ENCODE measurements around the gene IGSF11. TPM values are rescaled to one million over a fixed set of nuclear protein-coding genes. Genes with fewer than 3 reads are reported as not detected.

The IGSF11 gene
- total and polyA plus RNA-seq, 2 donors (not counting 1 experiment from before 2014, with no cell fraction given), result not detected

- Histone ChIP-seq H3K79me2 (ENCODE audit: control insufficient read depth, insufficient read depth, low read length) (no peaks in the 10 kb centered on the region), H3K4me3 (ENCODE audit: control extremely low read depth in 1 of 5, extremely low read depth in 1 of 5, insufficient read depth in 1 of 5, low read depth in 2 of 5, low read length in 4 of 5) (no peak overlapping the region), H3K27ac (ENCODE audit: low read length in 2 of 2) (no peak overlapping the region), H3K36me3 (replicated peaks in 1 of 2; ENCODE audit: control extremely low read depth in 1 of 2, control insufficient read depth in 1 of 2, extremely low read depth in 1 of 2, insufficient read depth in 2 of 2, low read length in 1 of 2) (no peaks in the 10 kb centered on the region), H2AFZ (ENCODE audit: insufficient read depth, low read depth, low read length, poor library complexity, severe bottlenecking) (no peak overlapping the region), H3K9ac (ENCODE audit: low read length) (no peak overlapping the region), H3K27me3 (replicated peaks in 1 of 4; ENCODE audit: control extremely low read depth in 1 of 4, control insufficient read depth in 3 of 4, insufficient read depth in 4 of 4, low read length in 3 of 4) (no peaks in the 10 kb centered on the region), H4K20me1 (ENCODE audit: control insufficient read depth, insufficient read depth, low read length, poor library complexity, severe bottlenecking) (no peaks in the 10 kb centered on the region), H3K4me1 (ENCODE audit: control insufficient read depth in 2 of 2, insufficient read depth in 2 of 2, low read length in 2 of 2) (no peaks in the 10 kb centered on the region), H3K4me2 (replicated peaks; ENCODE audit: low read depth, low read length, poor library complexity, severe bottlenecking) (no peak overlapping the region), H3K9me3 (ENCODE audit: control extremely low read depth in 1 of 3, control insufficient read depth in 2 of 3, insufficient read depth in 1 of 3, low read length in 2 of 3) (peaks cover 0 to 5% (median 0%) of the 10 kb centered on the region in 3 donors)
- Mint-ChIP-seq H3K9me3 (ENCODE audit: insufficient read depth) (no peaks in the 10 kb centered on the region), H3K4me3 (no peak overlapping the region), H3K27ac (no peak overlapping the region), H3K4me1 (no peaks in the 10 kb centered on the region), H3K27me3 (peaks cover 18% of the 10 kb centered on the region)
- POLR2A ChIA-PET, result no interaction called here
- DNase-seq, result no peak
- ATAC-seq (ENCODE audit: low read depth), result no peak
- no peak for TF ChIP-seq EZH2 (IDR thresholded peaks at IDR 0.05; ENCODE audit: borderline replicate concordance, insufficient read depth, low read depth, low read length, poor library complexity, severe bottlenecking)
- TF ChIP-seq CTCF (IDR thresholded peaks at IDR 0.05), result no peak
- 96% methylated on average over 5 of the region's 5 CpGs for WGBS (ENCODE audit: insufficient coverage)
- intact Hi-C loops (cut with micrococcal nuclease), result no loop called here
- CTCF ChIA-PET, result no interaction called here
Observed at GRCh38 chr3:118978393-118978758, 56.3 kb downstream of the IGSF11 start.

GRCh38 chr3:118977671-118978392, 56.8 kb downstream of the IGSF11 start:
- TF ChIP-seq CTCF (IDR thresholded peaks at IDR 0.05) (no peak), EZH2 (IDR thresholded peaks at IDR 0.05; ENCODE audit: borderline replicate concordance, insufficient read depth, low read depth, low read length, poor library complexity, severe bottlenecking) (no peak)
- CTCF ChIA-PET, result no interaction called here
- WGBS (ENCODE audit: insufficient coverage), result 84% methylated on average over 8 of the region's 8 CpGs

More at GRCh38 chr3:118977671-118978392, 56.8 kb downstream of the IGSF11 start:
- no peak for DNase-seq
- no peaks in the 10 kb centered on the region for H3K9me3 Mint-ChIP-seq (ENCODE audit: insufficient read depth)
- POLR2A ChIA-PET, result no interaction called here
- H3K27me3 ChIP-seq (replicated peaks in 1 of 4; ENCODE audit: control extremely low read depth in 1 of 4, control insufficient read depth in 3 of 4, insufficient read depth in 4 of 4, low read length in 3 of 4), result no peaks in the 10 kb centered on the region
- no peak for ATAC-seq (ENCODE audit: low read depth)
- H3K79me2 ChIP-seq (ENCODE audit: control insufficient read depth, insufficient read depth, low read length), result no peaks in the 10 kb centered on the region
- H3K27ac Mint-ChIP-seq, result no peak overlapping the region
- no peak overlapping the region for H3K4me3 Mint-ChIP-seq
- H2AFZ ChIP-seq (ENCODE audit: insufficient read depth, low read depth, low read length, poor library complexity, severe bottlenecking), result no peak overlapping the region
- intact Hi-C loops (cut with micrococcal nuclease), result no loop called here
- H3K9me3 ChIP-seq (ENCODE audit: control extremely low read depth in 1 of 3, control insufficient read depth in 2 of 3, insufficient read depth in 1 of 3, low read length in 2 of 3), result peaks cover 0 to 5% (median 0%) of the 10 kb centered on the region in 3 donors
- H3K4me1 ChIP-seq (ENCODE audit: control insufficient read depth in 2 of 2, insufficient read depth in 2 of 2, low read length in 2 of 2), result no peaks in the 10 kb centered on the region
- H3K27ac ChIP-seq (ENCODE audit: low read length in 2 of 2), result no peak overlapping the region
- H3K27me3 Mint-ChIP-seq, result peaks cover 18% of the 10 kb centered on the region
- H3K36me3 ChIP-seq (replicated peaks in 1 of 2; ENCODE audit: control extremely low read depth in 1 of 2, control insufficient read depth in 1 of 2, extremely low read depth in 1 of 2, insufficient read depth in 2 of 2, low read length in 1 of 2), result no peaks in the 10 kb centered on the region
- no peak overlapping the region for H3K4me3 ChIP-seq (ENCODE audit: control extremely low read depth in 1 of 5, extremely low read depth in 1 of 5, insufficient read depth in 1 of 5, low read depth in 2 of 5, low read length in 4 of 5)
- no peak overlapping the region for H3K9ac ChIP-seq (ENCODE audit: low read length)
- H3K4me1 Mint-ChIP-seq, result no peaks in the 10 kb centered on the region
- H4K20me1 ChIP-seq (ENCODE audit: control insufficient read depth, insufficient read depth, low read length, poor library complexity, severe bottlenecking), result no peaks in the 10 kb centered on the region
- no peak overlapping the region for H3K4me2 ChIP-seq (replicated peaks; ENCODE audit: low read depth, low read length, poor library complexity, severe bottlenecking)
